Measurements from ENCODE around the gene CPSF4. TPM values are rescaled to one million over a fixed set of nuclear protein-coding genes. Genes with fewer than 3 reads are reported as not detected.
A peak's percentile ranks its signal among the peaks of the same experiment; 100 is the strongest.

CPSF4 gene
- total RNA-seq, 2 donors from 2014 or later, result 16.6 to 39.2 TPM

- no peak for DNase-seq
- Histone ChIP-seq H3K27me3 (no peaks in the 10 kb centered on the region), H3K36me3 (no peaks in the 10 kb centered on the region), H3K9ac (ENCODE audit: low read depth in 2 of 2, low read length in 2 of 2) (no peak overlapping the region), H3K9me3 (no peaks in the 10 kb centered on the region), H3K27ac (no peak overlapping the region), H3K4me3 (no peak overlapping the region), H3K4me1 (peaks cover 9% of the 10 kb centered on the region)
- intact Hi-C loops (cut with DNase I), result no loop called here
- TF ChIP-seq CTCF (IDR thresholded peaks at IDR 0.05), result no peak
Observed at GRCh38 chr7:99469381-99470065, 30.8 kb downstream of the CPSF4 start.

- intact Hi-C loops (cut with DNase I), result no loop called here
- Histone ChIP-seq H3K4me1 (peaks cover 3% of the 10 kb centered on the region), H3K9me3 (no peaks in the 10 kb centered on the region), H3K27ac (peak within 1 kb of the TSS; percentile 79), H3K9ac (ENCODE audit: low read depth in 2 of 2, low read length in 2 of 2) (peak within 1 kb of the TSS; percentile 76 to 86), H3K27me3 (no peaks in the 10 kb centered on the region), H3K36me3 (no peaks in the 10 kb centered on the region), H3K4me3 (peak within 1 kb of the TSS; percentile 98)
- no peak for TF ChIP-seq CTCF (IDR thresholded peaks at IDR 0.05)
- DNase-seq, result peak; percentile 98
Observed at GRCh38 chr7:99472561-99473314, 34.0 kb downstream of the CPSF4 start, which contains the start of gene ZNF789. Gene ZNF789, plus strand, starts transcription at chr7:99472890. Its CDS starts 3,567 bp downstream, at chr7:99476457.

GRCh38 chr7:99473315-99473596 lies 34.5 kb downstream of the CPSF4 start:
- Histone ChIP-seq H3K4me1 (peaks cover 3% of the 10 kb centered on the region), H3K9ac (ENCODE audit: low read depth in 2 of 2, low read length in 2 of 2) (peak overlapping the region; percentile 76 to 86), H3K4me3 (peak overlapping the region; percentile 98), H3K27me3 (no peaks in the 10 kb centered on the region), H3K36me3 (no peaks in the 10 kb centered on the region), H3K27ac (peak overlapping the region; percentile 79), H3K9me3 (no peaks in the 10 kb centered on the region)
- TF ChIP-seq CTCF (IDR thresholded peaks at IDR 0.05), result no peak
- DNase-seq, result peak; percentile 59
- intact Hi-C loops (cut with DNase I), result no loop called here

GRCh38 chr7:99476107-99476506 lies 37.4 kb downstream of the CPSF4 start:
- Histone ChIP-seq H3K9me3 (no peaks in the 10 kb centered on the region), H3K27ac (no peak overlapping the region), H3K9ac (ENCODE audit: low read depth in 2 of 2, low read length in 2 of 2) (no peak overlapping the region), H3K4me3 (no peak overlapping the region), H3K36me3 (peaks cover 5% of the 10 kb centered on the region), H3K4me1 (peaks cover 3% of the 10 kb centered on the region), H3K27me3 (no peaks in the 10 kb centered on the region)
- intact Hi-C loops (cut with DNase I), result no loop called here
- DNase-seq, result no peak
- no peak for TF ChIP-seq CTCF (IDR thresholded peaks at IDR 0.05)

- no peak for TF ChIP-seq CTCF (IDR thresholded peaks at IDR 0.05)
- Histone ChIP-seq H3K4me1 (peaks cover 2% of the 10 kb centered on the region), H3K9me3 (no peaks in the 10 kb centered on the region), H3K27ac (no peak overlapping the region), H3K4me3 (no peak overlapping the region), H3K27me3 (no peaks in the 10 kb centered on the region), H3K36me3 (peaks cover 5% of the 10 kb centered on the region), H3K9ac (ENCODE audit: low read depth in 2 of 2, low read length in 2 of 2) (peak overlapping the region in 1 of 2 donors; percentile 5)
- intact Hi-C loops (cut with DNase I), result no loop called here
- no peak for DNase-seq
Observed at GRCh38 chr7:99478464-99479440, 40.0 kb downstream of the CPSF4 start.

All from colonic mucosa (tissue), 4 donors.